Gastroesophageal sphincter (tissue), 3 donors: ENCODE measurements around the gene OPCML.

Experiments
- POLR2A ChIP-seq, 2 donors: fragments of 450-650 bp; IDR thresholded peaks; one replicate each; pipeline ENCODE4 v1.6.1; 2017; ENCODE audit warnings: antibody characterized with exemption in 2 of 2, mild to moderate bottlenecking in 2 of 2, moderate library complexity in 1 of 2
- POLR2AphosphoS5 ChIP-seq: sonication (generic); formaldehyde crosslinking; IDR thresholded peaks from one replicate; pipeline ENCODE4 v1.6.1; 2017; ENCODE audit warnings: antibody characterized with exemption
- TF ChIP-seq, protein P1 (sequence below), 4 experiments: fragments of 200-600 bp in 2 of 4; fragments of 450-650 bp in 2 of 4; sonication (generic) in 1 of 4; IDR thresholded peaks; one replicate each; pipeline ENCODE4 v1.5.1; 2017 to 2019; ENCODE audit warnings: antibody characterized with exemption in 4 of 4, mild to moderate bottlenecking in 2 of 4, moderate library complexity in 2 of 4

DNA sequence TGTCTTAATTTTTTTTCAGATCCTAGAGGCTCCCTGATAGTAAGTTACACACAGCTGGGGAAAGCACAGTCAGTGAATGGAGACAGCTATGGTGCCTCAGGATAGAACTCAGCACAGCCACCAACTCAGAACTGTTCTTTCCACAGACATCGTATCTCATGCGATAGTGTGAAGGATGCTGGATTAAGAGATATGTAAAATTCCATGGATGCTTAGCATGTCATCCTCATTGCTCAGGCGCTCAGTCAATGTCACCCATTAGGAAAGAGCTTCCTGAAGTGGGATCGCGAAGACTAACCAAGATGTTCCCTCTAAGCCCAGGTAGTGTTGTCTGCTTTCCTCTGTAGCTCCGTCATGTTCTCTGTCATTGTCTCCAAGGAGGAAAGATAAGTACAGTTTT, 1000.4 kb downstream of the OPCML start:
- TF ChIP-seq POLR2A (IDR thresholded peaks at IDR 0.05), result no peak
- TF ChIP-seq, protein P1, sequence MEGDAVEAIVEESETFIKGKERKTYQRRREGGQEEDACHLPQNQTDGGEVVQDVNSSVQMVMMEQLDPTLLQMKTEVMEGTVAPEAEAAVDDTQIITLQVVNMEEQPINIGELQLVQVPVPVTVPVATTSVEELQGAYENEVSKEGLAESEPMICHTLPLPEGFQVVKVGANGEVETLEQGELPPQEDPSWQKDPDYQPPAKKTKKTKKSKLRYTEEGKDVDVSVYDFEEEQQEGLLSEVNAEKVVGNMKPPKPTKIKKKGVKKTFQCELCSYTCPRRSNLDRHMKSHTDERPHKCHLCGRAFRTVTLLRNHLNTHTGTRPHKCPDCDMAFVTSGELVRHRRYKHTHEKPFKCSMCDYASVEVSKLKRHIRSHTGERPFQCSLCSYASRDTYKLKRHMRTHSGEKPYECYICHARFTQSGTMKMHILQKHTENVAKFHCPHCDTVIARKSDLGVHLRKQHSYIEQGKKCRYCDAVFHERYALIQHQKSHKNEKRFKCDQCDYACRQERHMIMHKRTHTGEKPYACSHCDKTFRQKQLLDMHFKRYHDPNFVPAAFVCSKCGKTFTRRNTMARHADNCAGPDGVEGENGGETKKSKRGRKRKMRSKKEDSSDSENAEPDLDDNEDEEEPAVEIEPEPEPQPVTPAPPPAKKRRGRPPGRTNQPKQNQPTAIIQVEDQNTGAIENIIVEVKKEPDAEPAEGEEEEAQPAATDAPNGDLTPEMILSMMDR (IDR thresholded peaks at IDR 0.05), result no peak
- no peak for TF ChIP-seq POLR2AphosphoS5
